ENCODE results near the gene SNAPC3.

SNAPC3 gene

GRCh38 chr9:15381491-15381890 is 41.2 kb upstream of the SNAPC3 start:
- no peak for TF ChIP-seq CTCF (IDR thresholded peaks at IDR 0.05; ENCODE audit: control insufficient read depth, insufficient read depth, low read depth, low read length, missing control alignments)
- DNase-seq (ENCODE audit: low read depth) = no peak
- no peak overlapping the region for H3K4me3 ChIP-seq (ENCODE audit: control insufficient read depth, low read depth, low read length)

GRCh38 chr9:15386465-15386864 is 36.2 kb upstream of the SNAPC3 start:
- no peak for DNase-seq (ENCODE audit: low read depth)
- TF ChIP-seq CTCF (IDR thresholded peaks at IDR 0.05; ENCODE audit: control insufficient read depth, insufficient read depth, low read depth, low read length, missing control alignments) = no peak

GRCh38 chr9:15389173-15389572 is 33.5 kb upstream of the SNAPC3 start:
- DNase-seq (ENCODE audit: low read depth) = no peak
- no peak for TF ChIP-seq CTCF (IDR thresholded peaks at IDR 0.05; ENCODE audit: control insufficient read depth, insufficient read depth, low read depth, low read length, missing control alignments)
- no peak overlapping the region for H3K4me3 ChIP-seq (ENCODE audit: control insufficient read depth, low read depth, low read length)

More at GRCh38 chr9:15386465-15386864, 36.2 kb upstream of the SNAPC3 start:
- no peak overlapping the region for H3K4me3 ChIP-seq (ENCODE audit: control insufficient read depth, low read depth, low read length)

GRCh38 chr9:15389631-15390030 is 33.0 kb upstream of the SNAPC3 start:
- DNase-seq (ENCODE audit: low read depth) = no peak
- no peak overlapping the region for H3K4me3 ChIP-seq (ENCODE audit: control insufficient read depth, low read depth, low read length)

GRCh38 chr9:15390201-15390600 is 32.5 kb upstream of the SNAPC3 start:
- DNase-seq (ENCODE audit: low read depth) = no peak
- TF ChIP-seq CTCF (IDR thresholded peaks at IDR 0.05; ENCODE audit: control insufficient read depth, insufficient read depth, low read depth, low read length, missing control alignments) = no peak

More at GRCh38 chr9:15389631-15390030, 33.0 kb upstream of the SNAPC3 start:
- TF ChIP-seq CTCF (IDR thresholded peaks at IDR 0.05; ENCODE audit: control insufficient read depth, insufficient read depth, low read depth, low read length, missing control alignments) = no peak

GRCh38 chr9:15392363-15392762 is 30.3 kb upstream of the SNAPC3 start:
- no peak for DNase-seq (ENCODE audit: low read depth)
- H3K4me3 ChIP-seq (ENCODE audit: control insufficient read depth, low read depth, low read length) = no peak overlapping the region
- TF ChIP-seq CTCF (IDR thresholded peaks at IDR 0.05; ENCODE audit: control insufficient read depth, insufficient read depth, low read depth, low read length, missing control alignments) = no peak

More at GRCh38 chr9:15390201-15390600, 32.5 kb upstream of the SNAPC3 start:
- no peak overlapping the region for H3K4me3 ChIP-seq (ENCODE audit: control insufficient read depth, low read depth, low read length)
